Stimulated activated naive CD4-positive, alpha-beta T cell treated with Interleukin-2 at 50 U/mL for 16 hours (primary cell): ENCODE measurements around the gene CLCN7.
A peak's percentile ranks its signal among the peaks of the same experiment; 100 is the strongest.

Experiments
- DNase-seq: peaks from one replicate; lab custom pipeline; 2025; lab: John Stamatoyannopoulos, UW

CLCN7 gene, protein sequence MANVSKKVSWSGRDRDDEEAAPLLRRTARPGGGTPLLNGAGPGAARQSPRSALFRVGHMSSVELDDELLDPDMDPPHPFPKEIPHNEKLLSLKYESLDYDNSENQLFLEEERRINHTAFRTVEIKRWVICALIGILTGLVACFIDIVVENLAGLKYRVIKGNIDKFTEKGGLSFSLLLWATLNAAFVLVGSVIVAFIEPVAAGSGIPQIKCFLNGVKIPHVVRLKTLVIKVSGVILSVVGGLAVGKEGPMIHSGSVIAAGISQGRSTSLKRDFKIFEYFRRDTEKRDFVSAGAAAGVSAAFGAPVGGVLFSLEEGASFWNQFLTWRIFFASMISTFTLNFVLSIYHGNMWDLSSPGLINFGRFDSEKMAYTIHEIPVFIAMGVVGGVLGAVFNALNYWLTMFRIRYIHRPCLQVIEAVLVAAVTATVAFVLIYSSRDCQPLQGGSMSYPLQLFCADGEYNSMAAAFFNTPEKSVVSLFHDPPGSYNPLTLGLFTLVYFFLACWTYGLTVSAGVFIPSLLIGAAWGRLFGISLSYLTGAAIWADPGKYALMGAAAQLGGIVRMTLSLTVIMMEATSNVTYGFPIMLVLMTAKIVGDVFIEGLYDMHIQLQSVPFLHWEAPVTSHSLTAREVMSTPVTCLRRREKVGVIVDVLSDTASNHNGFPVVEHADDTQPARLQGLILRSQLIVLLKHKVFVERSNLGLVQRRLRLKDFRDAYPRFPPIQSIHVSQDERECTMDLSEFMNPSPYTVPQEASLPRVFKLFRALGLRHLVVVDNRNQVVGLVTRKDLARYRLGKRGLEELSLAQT

DNA sequence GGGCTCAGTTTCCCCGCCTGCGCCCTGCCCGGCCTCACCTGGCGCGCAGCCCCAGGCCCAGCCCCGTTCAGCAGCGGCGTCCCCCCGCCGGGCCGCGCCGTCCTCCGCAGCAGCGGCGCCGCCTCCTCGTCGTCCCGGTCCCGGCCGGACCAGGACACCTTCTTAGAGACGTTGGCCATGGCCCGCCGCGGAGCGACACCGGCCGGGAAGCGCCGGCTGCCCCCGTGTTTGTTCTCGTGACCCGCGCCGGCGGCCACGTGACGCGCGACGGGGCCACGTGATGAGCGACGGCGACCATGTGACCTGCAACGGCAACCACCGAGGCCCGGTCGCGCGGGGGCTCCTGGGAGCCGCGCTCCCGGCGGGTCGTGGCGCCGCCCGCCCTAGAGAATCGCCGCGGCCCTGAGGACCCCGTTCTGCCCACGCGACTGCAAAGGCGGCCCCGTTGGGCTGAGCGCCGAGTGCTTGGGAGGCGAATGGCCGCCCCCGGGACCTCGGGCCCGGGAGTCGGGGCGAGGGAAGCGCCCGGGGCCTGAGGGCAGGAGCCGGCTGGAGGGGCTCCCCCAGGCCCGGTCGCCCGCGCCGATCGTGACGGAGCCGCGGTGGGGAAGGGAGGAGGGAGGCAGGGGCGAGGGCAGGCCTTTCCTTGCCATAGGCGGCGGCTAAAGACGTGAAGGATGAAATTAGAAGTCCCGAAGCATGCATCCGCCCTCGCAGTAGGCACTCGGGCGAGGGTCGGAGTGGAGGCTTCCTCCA is at the start of gene CLCN7:
Gene CLCN7 (minus strand): TSS at position 233 of the 756 bp plus-strand sequence. CDS start 54 bp downstream, at position 179.
- peak; percentile 81 for DNase-seq

DNA sequence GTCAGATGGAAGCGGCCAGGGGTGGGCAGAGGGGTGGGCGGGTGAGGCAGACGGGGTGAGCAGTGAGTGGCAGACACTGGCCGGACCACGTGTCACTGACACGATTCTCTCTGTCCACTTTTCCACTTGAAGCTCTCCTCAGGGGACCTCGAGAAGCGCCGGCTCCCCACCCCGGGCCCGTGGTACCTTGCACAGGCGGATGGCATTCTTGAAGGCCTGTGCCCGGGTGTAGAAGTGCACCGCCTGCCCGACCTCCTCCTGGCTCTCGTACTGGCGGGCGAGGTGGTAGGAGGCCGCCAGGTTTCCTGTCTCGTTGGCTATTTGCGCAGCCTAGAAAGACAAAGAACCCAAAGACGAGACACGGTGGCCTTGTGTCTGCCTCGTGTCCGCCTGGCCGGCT is 49.5 kb upstream of the CLCN7 start:
- no peak for DNase-seq

DNA sequence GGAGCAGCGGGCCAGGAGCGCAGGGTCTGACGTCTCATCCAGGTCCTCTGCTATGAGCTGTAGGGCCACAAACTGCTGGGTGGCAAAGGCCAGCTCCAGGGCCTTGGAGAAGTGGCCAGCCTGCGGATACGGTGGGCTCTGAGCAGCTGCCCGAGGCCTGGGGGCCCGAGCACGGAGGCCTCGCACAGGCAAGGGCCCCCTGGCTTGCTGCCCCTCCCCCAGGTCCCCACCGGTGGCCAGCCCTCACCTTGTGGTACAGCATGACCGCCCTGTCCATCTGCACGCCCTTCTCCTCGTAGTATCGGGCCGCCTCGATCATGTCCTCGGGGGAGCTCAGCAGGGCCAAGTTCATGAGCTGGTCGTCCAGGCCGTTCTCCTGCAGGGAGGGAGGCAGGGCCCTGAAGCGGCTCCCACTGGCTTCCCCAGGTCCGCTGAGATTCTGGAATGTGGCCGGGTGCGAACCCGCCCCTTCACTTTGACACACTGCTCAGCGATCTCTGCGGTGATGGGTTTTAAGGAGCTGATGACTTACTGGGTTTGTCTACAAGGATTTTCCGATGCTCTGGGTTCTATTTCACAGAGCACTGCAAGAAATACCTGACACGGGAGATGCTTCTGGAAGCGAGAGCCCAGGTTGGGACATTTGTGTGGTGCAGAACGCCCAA is 48.9 kb upstream of the CLCN7 start:
- no peak for DNase-seq

- no peak for DNase-seq
Observed at GRCh38 chr16:1520461-1520860, 45.6 kb upstream of the CLCN7 start.

DNA sequence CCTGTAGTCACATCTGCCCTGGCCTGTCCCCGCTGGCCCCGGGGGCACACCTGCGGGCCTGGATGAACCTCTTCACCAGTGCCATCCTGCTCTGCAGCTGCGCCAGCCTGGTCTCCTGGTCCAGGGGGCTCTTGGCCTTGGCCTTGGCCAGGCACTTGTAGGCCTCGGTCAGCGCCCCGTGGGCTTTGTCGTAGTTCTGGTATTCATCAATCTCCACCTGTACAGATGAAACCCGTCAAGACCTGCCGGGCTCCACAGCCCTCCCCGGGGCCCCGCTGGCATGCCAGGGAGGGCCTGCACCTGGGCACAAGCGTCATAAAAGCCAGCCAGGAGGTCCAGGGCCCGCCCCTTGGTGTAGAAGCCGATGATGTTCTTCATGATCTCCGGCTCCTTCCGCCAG is 45.0 kb upstream of the CLCN7 start:
- DNase-seq: no peak

- no peak for DNase-seq
Observed at GRCh38 chr16:1518626-1519135, 43.9 kb upstream of the CLCN7 start.

GRCh38 chr16:1514507-1514906 is 39.7 kb upstream of the CLCN7 start:
- no peak for DNase-seq

GRCh38 chr16:1512774-1513173 is 37.9 kb upstream of the CLCN7 start:
- no peak for DNase-seq

GRCh38 chr16:1511662-1512569 is 37.1 kb upstream of the CLCN7 start:
- DNase-seq: no peak

- no peak for DNase-seq
Observed at GRCh38 chr16:1510941-1511351, 36.1 kb upstream of the CLCN7 start.

GRCh38 chr16:1510272-1510671 is 35.4 kb upstream of the CLCN7 start:
- no peak for DNase-seq

DNA sequence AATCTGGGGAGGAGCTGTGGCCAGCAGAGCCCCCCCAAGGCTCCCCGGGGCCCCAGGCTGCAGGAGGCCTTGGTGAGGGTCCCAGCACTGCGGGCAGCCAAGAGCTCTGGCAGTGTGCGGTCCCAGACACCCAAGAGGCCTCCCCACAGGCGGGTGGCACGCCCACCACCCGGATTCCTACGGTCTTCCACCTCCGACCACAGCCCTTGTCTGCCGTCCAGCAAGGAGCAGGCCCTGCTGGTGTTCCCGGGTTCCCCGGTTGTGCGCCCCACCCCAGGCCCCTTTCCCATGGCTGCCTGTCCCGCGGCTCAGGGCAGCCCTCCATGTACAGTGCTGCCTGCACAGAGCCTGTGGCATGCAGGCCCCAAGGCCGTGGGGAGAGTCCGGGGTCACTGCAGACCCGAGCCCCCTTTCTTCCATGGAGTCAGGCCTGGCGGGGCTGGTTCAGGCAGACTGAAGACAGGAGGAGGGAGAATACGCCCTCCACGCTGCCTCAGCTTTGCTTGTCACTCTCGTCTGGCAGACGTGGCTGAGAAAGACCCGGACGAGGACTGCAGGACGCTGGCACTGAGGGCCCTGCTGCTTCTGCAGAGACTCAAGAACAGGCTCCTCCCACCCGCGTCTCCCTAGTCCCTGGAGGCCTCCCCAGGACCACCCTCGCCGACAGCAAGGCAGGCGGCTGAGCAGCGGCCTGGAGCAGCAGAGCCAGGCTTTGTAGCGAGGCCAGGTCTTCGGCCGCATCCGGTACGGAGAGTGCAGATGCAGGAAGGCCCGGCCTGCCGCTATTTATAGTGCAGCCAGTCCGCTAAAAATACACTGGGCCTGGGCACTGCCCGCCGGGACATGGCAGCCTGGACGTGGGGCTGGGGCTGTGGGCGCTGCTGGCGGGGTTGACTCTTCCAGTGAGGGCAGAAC is 34.7 kb upstream of the CLCN7 start:
- no peak for DNase-seq

GRCh38 chr16:1508494-1509187 is 33.8 kb upstream of the CLCN7 start:
- DNase-seq: no peak

- DNase-seq: no peak
Observed at GRCh38 chr16:1506494-1507213, 31.8 kb upstream of the CLCN7 start.

- no peak for DNase-seq
Observed at GRCh38 chr16:1505912-1506311, 31.1 kb upstream of the CLCN7 start.

DNA sequence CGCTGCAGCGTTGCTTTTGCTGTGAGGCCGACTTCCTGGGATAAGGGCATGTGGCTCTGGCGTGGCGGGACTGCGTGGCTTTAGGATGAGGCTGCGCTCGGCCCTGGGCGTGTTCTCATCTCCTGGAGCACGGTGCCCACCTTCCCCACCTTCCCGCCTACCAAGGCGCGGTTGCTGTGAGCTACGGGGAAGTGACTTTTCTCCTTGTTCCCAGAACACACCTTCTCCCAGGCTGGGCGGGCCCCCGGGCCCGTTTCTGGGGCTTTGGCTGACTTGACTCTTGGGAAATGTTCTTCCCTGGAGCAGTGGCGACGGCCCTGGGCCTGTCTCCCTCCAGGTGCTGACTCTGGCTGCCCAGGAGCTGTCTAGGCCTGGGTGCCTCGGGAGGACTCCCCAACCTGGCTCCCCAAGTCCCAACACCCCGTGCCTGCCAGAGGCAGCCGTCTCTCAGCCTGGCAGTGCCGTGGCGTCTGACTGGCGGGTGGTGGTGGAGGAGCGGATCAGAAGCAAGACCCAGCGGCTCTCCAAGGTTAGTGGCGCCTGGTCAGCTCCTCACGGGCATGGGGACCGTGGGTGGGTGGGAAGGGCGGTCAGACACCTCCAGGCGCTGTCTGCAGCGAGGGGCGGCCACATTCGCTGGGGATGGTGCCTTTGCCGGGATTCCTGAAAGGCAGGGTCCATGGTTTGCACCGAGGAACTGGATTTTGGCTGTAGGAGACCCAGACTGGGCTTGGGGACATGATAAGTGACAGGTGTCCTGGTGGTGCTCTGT is 30.4 kb upstream of the CLCN7 start:
- DNase-seq: no peak
